Putamen (tissue), 1 donor: ENCODE data around the gene MAD1L1.

Experiments used
- DNase-seq: peaks from one replicate; pipeline ENCODE4 v3.0.0-alpha.2; 2016; ENCODE audit warnings: low spot score

MAD1L1 gene

DNA sequence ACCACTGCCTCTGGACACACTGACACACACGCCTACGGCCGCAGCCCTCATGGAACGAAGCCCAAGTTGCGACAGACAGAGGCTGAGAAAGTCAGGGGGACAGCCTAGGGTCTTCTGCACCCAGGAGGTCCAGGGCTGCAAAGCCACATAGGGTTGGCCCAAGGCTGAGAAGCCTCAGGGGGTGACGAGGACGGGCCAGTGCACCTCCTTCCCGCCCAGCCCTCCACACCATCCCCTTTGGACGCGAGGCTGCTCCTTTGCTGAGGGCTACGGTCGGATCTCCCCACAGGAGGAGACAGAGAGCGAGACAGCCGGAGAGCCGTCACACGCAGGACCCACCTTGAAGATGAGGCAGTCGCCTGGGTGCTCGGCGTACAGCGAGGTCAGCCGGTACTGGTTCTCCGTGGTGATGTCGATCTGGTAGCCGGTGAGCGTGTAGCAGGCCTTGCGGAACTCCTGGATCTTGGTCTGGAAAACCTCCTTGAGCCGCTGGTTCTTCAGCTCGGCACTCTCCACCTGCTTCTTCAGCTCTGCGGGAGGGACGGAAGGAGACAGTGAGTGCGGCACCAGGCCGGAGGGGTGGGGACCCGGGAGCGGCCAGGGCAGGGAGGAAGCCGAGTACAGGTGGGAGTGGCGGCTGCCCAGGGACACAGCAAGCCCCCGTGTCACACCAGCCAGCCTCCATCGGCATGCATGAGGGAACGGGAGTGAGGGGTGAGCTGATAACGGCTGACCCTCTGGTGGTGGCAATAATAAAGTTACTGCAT, 334.7 kb downstream of the MAD1L1 start:
- no peak for DNase-seq

DNA sequence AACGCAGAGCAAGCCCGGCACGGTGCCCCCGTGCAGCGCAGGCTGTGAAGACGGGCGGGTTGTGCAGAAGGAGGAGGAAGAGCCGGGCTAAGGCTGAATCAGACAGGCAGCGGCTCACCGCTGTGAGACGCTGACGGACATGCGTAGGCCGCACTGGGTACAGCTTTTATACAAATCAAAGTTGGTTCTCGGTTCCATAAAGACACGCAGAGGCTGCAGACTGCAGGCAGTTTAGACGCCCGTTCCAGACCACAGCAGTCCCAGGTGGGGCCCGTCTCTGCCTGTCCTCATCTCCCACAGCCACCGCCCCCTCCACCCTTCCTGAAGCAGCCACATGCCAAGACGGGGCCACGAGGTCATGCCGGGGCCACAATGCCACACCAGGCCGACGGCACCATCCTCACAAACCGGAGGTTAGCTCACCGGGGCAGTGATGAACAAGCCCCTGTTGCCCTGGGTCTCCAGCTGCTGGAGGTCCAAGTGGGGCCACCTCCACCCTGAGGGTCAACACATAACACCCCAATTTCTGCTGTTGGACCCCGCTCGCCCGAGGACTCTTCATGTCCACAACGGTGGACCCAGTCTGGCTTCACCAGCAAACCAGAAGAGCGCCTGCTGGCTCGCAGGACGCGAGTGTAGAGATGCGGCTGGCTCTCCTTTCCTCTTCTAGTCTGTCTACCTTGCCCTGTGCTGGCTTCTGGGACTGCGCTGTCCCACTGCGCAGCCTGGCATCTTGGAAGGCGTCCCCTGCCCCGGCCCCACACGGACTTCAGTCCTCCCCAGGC, 335.5 kb downstream of the MAD1L1 start:
- peak; percentile 20 for DNase-seq

DNA sequence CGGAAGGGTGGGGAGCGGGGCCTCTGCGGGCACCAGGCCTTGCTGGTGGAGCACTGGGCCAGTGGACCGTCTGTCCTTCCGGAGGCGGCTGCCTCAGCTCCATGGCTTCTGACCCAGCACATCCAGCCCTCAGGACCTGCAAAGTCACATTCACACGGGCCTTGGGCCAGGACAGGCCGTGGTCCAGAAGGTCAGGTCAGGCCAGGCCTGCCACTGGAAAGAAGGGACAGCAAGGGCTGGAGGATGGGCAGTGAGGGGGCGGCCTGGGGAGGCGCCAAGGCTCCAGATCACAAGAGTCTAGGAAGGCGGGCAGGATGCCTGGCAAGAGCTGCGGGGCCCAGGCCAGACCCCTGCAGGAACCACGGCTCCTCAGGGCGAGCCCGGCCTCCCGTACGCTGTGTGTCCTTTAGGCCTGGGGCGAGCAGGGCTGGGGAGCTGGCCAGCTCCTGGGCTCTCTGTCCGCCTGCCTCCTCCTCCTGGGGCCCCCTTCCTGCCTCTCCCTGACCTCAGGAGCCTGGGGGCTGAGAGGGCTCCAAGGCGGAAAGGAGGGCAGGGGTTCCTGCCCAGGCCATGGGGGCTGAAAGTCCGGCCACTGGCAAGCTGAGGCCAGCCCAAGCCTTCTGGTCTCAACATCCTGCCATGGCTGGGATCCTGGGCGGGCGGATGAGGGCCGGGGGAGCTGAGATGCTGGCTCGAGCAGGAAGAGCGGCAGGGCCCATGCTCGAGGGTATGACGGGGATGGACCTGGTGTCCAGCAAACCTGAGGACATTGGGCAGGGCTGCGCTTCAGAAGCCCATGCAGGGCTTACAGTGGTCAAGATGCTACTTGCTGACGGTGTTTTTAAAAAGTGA, 336.9 kb downstream of the MAD1L1 start:
- no peak for DNase-seq

GRCh38 chr7:1894906-1895663, 337.7 kb downstream of the MAD1L1 start:
- DNase-seq = no peak

GRCh38 chr7:1894313-1894900, 338.3 kb downstream of the MAD1L1 start:
- DNase-seq = no peak

- DNase-seq = no peak
Measured at GRCh38 chr7:1893451-1893850, 339.3 kb downstream of the MAD1L1 start.

DNA sequence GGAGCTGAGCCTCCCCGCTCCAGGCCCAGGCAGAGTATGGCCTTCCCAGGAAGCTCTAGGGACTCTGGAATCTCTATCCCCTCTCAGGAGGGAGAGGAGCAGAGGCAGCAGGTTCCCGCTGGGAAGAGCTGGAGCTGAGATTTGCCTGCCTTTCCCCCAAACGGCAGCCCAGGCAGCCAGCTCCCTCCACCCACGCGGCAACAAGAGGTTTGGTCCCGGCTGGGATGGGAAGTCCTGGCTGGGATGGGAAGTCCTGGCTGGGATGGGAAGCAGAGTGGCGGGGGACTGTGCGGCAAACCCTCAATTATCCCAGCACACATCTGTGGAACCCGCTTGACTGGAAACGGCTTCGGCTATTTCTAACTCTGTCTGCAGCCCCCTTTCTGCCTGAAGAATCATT, 339.7 kb downstream of the MAD1L1 start:
- DNase-seq = no peak

GRCh38 chr7:1892011-1892965, 340.5 kb downstream of the MAD1L1 start:
- DNase-seq = no peak

DNA sequence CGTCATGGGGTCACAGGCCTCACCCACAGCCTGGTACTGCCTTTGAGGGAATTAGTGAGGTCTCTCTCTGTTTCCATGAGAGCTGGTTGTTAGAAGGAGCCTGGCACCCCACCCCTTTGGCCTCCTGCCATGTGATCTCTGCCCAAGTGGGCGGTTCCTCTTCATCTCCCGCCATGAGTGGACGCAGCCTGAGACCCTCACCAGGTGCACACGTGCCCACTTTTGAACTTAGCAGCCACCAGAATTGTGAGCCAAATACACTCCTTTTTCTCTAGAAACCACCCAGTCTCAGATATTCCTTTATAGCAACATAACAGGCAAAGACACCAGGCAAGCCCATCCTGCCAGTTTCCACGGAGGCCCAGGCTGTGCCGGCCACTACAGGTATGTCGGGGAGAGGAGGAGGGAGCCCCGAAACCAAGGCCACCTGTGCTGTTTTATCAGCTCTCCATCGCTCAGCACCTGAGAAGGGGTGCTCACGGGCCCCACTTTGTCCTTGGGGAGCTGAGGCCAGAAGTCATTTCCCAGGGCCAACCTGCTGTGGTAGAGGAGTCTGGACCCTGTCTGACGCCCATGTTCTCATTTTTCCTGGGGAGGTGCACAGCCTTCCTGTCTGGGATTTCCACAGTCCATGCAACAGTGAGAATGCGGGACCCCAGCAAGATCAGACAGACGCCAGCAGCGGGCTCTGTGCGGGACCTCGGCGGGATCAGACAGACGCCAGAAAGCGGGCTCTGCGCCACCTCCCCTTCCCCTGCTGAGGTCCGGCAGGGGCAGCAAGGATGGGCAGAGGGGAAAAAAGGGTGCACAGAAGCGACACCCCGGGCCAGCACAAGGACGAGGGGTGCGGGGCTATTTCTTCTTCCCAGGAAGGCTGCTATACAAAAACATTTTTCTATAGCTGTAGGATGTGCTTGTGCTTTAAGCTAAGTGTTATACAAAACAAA, 342.2 kb downstream of the MAD1L1 start:
- no peak for DNase-seq

- no peak for DNase-seq
Measured at GRCh38 chr7:1889556-1890181, 343.1 kb downstream of the MAD1L1 start.

DNA sequence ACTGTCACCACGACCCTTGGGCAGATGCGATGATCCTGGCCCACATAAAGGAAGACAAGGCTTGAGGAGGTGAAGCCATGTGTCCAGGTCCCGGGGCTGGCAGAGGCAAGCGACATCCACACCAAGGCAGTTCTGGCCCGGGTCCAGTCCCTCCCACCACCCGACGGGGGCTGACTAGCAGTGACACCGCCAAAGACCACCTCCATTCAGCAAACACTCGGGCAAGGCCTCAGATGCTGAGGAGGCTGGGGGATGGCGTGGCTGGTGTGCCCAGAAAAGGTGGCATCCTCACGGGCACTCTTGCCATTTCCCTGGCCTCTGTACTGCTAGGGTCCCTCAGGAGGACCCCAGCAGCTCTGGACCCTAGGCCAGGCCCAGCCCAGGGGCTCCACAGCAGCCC, 343.7 kb downstream of the MAD1L1 start:
- DNase-seq = no peak

DNA sequence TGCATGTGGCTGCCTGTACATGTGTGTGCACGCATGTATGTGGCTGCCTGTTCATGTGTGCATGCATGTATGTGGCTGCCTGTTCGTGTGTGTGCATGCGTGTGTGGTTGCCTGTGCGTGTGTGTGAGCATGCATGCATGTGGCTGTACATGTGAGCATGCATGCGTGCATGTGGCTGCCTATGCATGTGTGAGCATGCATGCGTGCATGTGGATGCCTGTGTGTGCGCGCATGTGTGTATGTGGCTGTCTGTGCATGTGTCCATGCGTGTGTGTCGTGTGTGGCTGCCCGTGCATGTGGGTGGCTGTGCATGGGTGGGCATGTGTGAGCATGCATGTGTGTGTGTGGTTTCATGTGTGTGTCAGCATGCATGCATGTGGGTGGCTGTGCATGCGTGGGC, 344.3 kb downstream of the MAD1L1 start:
- no peak for DNase-seq

DNA sequence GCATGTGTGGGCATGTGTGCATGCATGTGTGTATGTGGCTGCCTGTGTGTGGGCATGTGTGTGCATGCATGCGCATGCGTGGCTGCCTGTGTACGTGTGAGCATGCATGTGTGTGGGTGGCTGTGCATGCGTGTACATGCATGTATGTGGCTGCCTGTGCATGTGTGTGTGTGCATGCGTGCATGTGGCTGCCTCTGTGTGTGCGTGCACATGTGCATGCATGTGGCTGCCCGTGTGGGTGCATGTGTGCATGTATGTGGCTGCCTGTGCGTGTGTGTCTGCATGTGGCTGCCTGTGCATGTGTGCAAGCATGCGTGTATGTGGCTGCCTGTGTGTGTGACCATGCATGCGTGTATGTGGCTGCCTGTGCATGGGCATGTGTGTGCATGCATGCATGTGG, 345.5 kb downstream of the MAD1L1 start:
- DNase-seq = no peak

DNA sequence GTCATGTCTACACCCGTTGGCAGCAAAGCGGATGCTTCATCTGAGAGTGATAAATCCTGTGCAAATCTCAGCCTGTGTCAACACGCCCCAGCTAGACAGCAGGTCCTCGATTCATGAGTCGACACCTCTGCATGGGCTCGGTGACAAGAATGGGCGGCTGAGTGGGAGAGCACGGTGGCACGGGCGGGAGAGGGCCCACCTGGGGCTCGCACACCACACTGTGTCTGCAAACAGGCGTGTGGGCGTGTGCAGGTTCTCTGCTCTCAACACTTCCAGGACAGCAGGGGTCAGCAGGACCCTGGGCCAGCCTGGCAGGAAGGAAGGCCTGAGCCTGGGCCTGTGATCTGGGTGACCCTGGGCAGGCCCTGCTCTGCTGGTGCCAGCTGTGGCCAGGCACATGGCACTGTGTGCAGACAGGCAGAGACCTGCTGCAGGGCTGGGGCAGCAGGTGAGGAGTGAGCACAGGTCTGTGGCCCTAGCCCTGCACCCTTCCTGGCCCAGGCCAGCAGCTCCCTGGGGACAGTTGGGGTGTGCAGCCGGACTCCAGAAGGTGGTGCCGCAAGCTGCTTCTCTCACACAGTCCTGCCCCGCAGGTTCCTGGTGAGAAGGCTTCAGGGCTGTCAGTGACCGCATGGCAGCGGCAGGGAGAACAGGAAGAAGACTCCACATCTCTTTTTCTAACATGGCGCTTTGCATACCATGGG, 346.2 kb downstream of the MAD1L1 start:
- DNase-seq = no peak

DNA sequence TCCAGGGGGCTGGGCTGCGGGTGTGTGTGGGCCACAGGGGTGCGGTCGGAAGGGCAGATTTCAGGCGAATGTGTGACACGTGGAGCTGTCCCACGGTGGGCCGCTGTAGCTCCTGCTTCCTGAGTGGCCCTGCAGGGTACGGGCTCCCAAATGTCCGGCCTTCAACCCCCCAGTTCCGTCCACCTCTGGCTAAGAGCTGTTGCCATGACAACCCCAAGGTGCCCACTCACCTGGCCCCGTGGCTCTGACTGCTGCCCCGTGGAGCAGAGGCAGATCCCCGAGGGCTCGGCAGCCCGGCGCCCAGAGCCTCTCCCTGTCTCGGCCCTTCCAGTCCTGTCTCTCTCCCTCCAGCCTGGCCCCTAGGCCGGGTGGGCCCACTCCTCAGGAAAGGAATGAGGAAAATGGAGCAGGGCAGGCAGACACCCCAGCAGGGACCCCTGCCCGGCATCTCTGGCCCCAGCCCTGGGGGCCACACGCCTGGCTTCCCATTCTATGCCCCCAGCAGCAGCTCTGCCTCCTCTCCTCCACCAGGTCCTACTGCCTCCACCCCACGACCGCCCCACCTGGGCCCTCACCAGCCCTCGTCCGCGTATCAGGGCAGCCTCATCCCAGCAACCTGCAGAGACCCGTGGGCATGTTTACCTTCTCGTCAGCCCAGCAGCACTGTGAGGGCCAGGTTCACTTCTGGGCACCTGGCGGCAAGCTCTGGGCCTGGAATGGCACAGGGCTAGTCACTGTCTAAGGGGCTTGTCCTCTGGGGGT, 347.1 kb downstream of the MAD1L1 start:
- DNase-seq = no peak

DNA sequence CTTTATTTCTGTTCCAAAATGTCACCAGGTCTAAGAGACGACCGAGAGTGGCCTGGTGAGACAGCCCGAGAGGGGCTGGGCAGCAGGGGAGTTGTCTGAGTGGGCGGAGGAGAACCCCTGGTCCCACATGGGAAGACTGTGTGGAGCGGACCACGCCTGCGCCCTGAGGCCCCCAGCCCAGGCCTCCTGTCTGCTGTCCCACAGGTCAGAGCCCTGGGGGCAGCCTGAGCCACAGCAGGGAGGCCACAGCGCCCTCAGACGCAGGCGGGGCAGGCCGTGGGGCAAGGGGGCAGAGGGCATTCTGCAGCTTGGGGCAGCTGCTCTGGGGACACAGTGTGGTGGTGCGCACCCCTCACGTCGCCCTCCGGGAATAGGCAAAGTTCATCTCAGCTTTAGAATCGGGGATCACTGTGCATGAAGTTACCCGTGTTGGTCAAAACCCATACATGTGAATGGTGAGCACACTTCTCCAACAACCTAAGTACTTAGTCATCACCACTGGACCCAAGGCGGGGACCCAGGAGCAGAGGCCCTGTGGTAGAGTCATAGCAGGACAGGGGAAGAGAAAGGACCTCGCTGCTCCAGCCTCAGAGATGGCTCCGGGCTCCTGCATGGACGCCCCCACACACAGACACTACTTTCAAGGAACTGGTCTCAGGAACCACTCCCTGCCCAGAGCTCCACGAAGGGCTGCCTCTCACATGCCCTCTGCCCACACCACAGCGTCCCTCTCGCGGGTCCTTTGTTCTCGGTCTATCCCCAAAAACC, 348.0 kb downstream of the MAD1L1 start:
- no peak for DNase-seq
